Suprapubic skin (tissue), 3 donors: ENCODE measurements around the gene TRIP12.

ENCODE experiments used
- CTCF ChIP-seq, 2 donors: fragments of 200-600 bp in 1 of 2; fragments of 450-650 bp in 1 of 2; sonication (generic) in 1 of 2; IDR thresholded peaks; one replicate each; pipeline ENCODE4 v1.5.1; 2016 to 2019; ENCODE audit warnings: antibody characterized with exemption in 2 of 2, mild to moderate bottlenecking in 1 of 2, moderate library complexity in 1 of 2
- EP300 ChIP-seq: sonication (generic); formaldehyde crosslinking; IDR thresholded peaks from one replicate; pipeline ENCODE4 v1.6.1; 2017; ENCODE audit warnings: antibody characterized with exemption
- POLR2A ChIP-seq, 2 donors: fragments of 450-650 bp; IDR thresholded peaks; one replicate each; pipeline ENCODE4 v1.6.1; 2017; ENCODE audit warnings: antibody characterized with exemption in 2 of 2, mild to moderate bottlenecking in 2 of 2, moderate library complexity in 2 of 2

DNA sequence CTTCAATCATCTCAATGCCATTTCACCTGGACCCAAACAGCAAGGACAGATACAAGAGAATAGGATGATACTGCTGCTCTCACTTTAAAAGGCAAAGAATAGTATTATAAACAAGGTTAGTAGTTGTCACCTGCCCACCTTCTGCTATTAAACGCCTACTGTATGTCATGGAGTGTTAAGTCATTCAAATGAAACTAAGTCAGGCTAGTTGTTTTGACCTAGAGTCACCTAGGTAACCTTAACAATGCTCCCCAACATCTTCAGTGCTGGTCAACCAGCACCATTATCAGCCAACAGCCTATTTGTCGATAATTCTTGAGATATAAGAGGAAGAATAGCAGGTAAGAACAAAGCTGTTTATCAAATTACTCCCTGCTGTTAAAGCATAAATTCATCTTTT is 39.2 kb downstream of the TRIP12 start:
- TF ChIP-seq CTCF (IDR thresholded peaks at IDR 0.05) (no peak), EP300 (no peak), POLR2A (IDR thresholded peaks at IDR 0.05) (no peak)
